Measurements from ENCODE around the gene TAC4.

The TAC4 gene, protein sequence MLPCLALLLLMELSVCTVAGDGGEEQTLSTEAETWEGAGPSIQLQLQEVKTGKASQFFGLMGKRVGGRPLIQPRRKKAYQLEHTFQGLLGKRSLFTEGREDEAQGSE

DNA sequence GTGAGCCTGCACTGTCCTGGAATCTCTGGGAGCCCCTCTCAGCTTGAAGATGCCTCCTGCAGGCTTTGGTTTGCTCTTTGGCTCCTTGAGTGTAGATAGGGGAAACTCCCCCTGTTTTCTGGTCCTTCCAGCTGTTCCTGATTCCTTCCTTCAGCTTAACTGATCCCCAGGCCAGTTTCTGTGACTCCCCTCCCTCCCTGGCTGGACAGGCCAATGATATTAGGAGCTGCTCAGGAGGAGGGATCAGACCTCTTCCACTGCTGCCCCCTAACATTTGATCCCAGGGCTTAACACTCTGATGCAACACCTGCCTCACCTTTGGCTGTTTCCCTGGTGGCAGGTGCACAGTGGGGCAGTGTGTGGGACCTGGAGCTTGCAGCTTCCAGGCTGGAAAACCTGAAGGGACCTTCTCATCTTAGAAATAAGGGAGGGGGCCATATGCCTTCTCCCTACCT, at the start of gene TAC4:
TSS of gene TAC4 (minus strand) at position 51 of the 455 bp plus-strand sequence. CDS start 52 bp downstream, outside the sequence.
- DNase-seq (ENCODE audit: low read depth, low spot score): no peak
- TF ChIP-seq, protein P1, sequence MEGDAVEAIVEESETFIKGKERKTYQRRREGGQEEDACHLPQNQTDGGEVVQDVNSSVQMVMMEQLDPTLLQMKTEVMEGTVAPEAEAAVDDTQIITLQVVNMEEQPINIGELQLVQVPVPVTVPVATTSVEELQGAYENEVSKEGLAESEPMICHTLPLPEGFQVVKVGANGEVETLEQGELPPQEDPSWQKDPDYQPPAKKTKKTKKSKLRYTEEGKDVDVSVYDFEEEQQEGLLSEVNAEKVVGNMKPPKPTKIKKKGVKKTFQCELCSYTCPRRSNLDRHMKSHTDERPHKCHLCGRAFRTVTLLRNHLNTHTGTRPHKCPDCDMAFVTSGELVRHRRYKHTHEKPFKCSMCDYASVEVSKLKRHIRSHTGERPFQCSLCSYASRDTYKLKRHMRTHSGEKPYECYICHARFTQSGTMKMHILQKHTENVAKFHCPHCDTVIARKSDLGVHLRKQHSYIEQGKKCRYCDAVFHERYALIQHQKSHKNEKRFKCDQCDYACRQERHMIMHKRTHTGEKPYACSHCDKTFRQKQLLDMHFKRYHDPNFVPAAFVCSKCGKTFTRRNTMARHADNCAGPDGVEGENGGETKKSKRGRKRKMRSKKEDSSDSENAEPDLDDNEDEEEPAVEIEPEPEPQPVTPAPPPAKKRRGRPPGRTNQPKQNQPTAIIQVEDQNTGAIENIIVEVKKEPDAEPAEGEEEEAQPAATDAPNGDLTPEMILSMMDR (IDR thresholded peaks at IDR 0.05; ENCODE audit: insufficient read depth, low read length, missing control alignments): no peak
- POLR2A ChIA-PET: interaction anchor here (0.6 kb wide), 1 partner anchor 60 kb away, joined by 4 read pairs; the partner anchor contains the start of gene KAT7
- no peak within 1 kb of the TSS for H3K4me3 ChIP-seq (ENCODE audit: low read depth, low read length)
- CTCF ChIA-PET: interaction anchor here (1.0 to 25.2 kb wide), 6 partner anchors 8 to 282 kb away, joined by 3 to 753 read pairs (median 4); partner anchors contain the start of gene DLX3

DNA sequence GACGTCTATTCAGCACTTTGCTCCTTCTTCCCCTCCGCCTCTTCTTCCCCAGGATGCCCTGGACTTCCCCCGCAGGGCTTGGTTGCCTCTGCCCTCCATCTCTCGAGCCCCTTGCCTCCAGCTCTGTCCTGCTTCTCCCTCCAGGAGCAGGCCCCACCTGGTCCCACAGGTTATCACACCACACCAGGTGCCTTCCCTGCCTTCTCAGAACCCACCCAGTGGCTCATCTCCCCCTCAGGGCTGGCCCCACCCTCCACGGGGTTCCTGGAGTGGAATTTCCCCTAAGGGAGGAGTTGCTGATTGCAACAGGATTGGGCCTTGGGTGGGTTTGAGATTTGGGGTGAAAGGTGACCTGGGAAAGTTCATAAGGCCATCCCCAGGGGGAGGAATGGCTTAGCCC, 49.0 kb upstream of the TAC4 start:
- ChIA-PET POLR2A (no interaction called here), CTCF (interaction anchor here (4.2 to 5.4 kb wide), 2 partner anchors 16 to 100 kb away, joined by 14 to 32 read pairs; partner anchors contain the start of gene DLX3)
- TF ChIP-seq, protein P1 (IDR thresholded peaks at IDR 0.05; ENCODE audit: insufficient read depth, low read length, missing control alignments): no peak
- H3K4me3 ChIP-seq (ENCODE audit: low read depth, low read length): no peak overlapping the region
- no peak for DNase-seq (ENCODE audit: low read depth, low spot score)

DNA sequence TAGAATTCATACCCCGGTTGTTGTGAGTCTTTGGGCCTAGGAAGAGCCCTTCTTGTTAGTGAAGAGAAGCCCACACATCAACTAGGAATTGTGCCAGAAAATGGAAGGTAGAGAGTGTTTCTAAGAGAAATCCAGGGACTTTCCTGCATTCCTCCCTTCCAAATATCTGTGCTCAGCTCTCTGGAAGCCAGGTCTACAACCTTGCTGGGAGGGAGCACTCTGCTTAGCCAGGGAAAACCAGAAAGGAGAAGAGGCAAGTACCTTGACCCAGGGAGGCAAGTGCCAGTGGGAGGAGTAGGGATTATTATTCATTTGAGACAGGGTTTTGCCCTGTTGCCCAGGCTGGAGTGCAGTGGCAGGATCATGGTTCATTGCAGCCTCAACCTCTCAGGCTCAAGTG, 48.4 kb upstream of the TAC4 start:
- TF ChIP-seq, protein P1 (IDR thresholded peaks at IDR 0.05; ENCODE audit: insufficient read depth, low read length, missing control alignments): no peak
- CTCF ChIA-PET: interaction anchor here (0.6 to 5.4 kb wide), 6 partner anchors 13 to 528 kb away, joined by 3 to 32 read pairs (median 3); partner anchors contain the start of gene DLX3
- H3K4me3 ChIP-seq (ENCODE audit: low read depth, low read length): no peak overlapping the region
- POLR2A ChIA-PET: no interaction called here
- no peak for DNase-seq (ENCODE audit: low read depth, low spot score)

DNA sequence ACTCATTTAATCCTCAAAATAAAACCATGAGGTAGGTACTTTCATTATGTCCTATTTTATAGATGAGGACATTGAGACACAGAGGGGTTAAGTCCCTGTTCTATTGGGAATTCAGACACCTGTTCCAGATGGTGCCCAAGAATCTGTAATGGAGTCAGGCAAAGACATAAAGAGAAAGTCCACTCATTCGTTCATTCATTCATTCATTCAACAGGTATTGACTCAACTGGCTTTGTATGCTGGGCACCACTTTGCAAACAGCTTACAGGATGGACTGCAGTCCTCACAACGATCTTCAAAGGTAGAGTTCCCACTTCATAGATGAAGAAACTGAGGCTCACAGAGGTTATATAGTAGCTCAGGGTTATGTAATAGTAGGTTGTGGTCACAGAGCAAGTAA, 47.9 kb upstream of the TAC4 start:
- CTCF ChIA-PET: interaction anchor here (0.6 to 5.4 kb wide), 6 partner anchors 14 to 527 kb away, joined by 3 to 32 read pairs (median 3); partner anchors contain the start of gene DLX3
- TF ChIP-seq, protein P1 (IDR thresholded peaks at IDR 0.05; ENCODE audit: insufficient read depth, low read length, missing control alignments): no peak
- POLR2A ChIA-PET: no interaction called here
- H3K4me3 ChIP-seq (ENCODE audit: low read depth, low read length): no peak overlapping the region
- no peak for DNase-seq (ENCODE audit: low read depth, low spot score)

DNA sequence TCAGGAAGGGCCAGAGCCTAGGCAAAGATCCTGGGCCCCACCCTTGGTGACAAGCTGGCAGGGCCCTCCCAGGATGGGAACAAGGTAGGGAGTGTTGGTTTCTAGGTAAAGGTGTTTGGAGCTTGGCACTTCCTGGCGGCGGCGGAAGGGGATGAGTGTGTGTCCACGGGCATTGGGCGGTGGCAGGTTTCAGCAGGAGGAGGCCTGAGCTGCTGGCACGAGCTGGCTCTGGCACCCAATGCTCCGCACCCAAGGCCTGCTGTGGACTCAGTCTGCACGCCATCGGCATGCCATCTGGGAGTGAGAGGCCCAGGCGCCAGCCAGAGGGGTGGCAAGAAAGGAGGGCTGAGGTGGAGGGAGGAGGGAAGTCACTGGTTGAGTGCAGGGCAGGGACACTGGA, 46.9 kb upstream of the TAC4 start:
- no peak overlapping the region for H3K4me3 ChIP-seq (ENCODE audit: low read depth, low read length)
- ChIA-PET CTCF (interaction anchor here (0.6 to 5.4 kb wide), 4 partner anchors 12 to 102 kb away, joined by 3 to 32 read pairs (median 9); partner anchors contain the start of gene DLX3), POLR2A (no interaction called here)
- DNase-seq (ENCODE audit: low read depth, low spot score): no peak
- TF ChIP-seq, protein P1 (IDR thresholded peaks at IDR 0.05; ENCODE audit: insufficient read depth, low read length, missing control alignments): no peak

DNA sequence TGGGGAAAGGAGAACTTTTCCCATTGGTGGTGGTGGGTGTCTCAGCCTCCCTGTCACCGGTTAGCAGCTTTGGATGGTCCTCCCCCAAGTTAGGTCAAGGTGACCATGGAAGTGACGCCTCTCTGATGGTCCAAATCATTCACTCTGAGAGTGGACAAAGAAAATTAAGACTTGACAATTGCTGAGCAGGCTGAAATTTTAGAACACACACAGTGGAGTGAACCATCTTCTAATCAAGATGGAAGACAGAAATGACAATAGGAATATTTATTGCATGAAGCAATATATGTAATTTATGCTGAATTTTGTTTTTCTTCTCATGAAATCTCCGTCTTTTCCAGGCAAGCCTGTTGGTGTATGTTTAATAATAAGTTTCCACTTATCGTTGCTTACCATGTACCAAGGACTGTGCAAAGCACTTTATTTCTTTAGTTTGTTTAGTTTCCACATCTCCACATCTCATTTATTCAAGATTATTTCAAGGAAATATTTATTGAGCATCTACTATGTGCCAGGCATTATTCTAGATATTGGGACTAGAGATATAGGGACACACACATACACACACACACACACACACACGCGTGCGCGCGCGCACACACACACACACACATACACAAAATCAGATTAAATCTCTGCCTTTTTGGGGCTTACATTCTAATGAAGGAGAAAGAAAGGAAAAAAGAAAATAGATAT, 44.0 kb upstream of the TAC4 start:
- TF ChIP-seq, protein P1 (IDR thresholded peaks at IDR 0.05; ENCODE audit: insufficient read depth, low read length, missing control alignments): no peak
- DNase-seq (ENCODE audit: low read depth, low spot score): no peak
- ChIA-PET POLR2A (no interaction called here), CTCF (interaction anchor here (2.6 kb wide), 1 partner anchor 12 kb away, joined by 20 read pairs; no protein-coding TSS in a partner anchor)
- H3K4me3 ChIP-seq (ENCODE audit: low read depth, low read length): no peak overlapping the region

Measured in AG04449 (cell line).